K562 (cell line): ENCODE data around the gene PCBP3. TPM values are rescaled to one million over a fixed set of nuclear protein-coding genes. Genes with fewer than 3 reads are reported as not detected.
A peak's percentile ranks its signal among the peaks of the same experiment; 100 is the strongest.
"Not testable (repeated sequence)": the region's sequence is repeated elsewhere in the genome, so short reads cannot be mapped to it uniquely, and the experiment has no call there.

ENCODE experiments used
- ATAC-seq: fragments of 200-7000 bp; cut with Tn5 transposase; 3 replicates; pipeline ENCODE4 v1.9.1; 2020; ENCODE audit warnings: moderate library complexity
- BruUV-seq: library from RNA; stranded (reverse); fragments of 400-500 nt; replicated peaks from 2 replicates; lab custom pipeline; 2021; lab: Mats Ljungman, UMichigan
- CTCF ChIA-PET: fragments of 300-600 bp; formaldehyde crosslinking; extraction: SDS; loops from one replicate; lab custom pipeline; 2021; ENCODE audit warnings: low intra/inter-chr PET ratio; lab: Yijun Ruan, JAX
- POLR2A ChIA-PET: fragments of 300-600, 350-650 bp; sonication (Branson Sonifier 250); formaldehyde crosslinking; extraction: SDS; loops from one replicate; lab custom pipeline; 2021; ENCODE audit warnings: antibody characterized with exemption, inconsistent platforms; lab: Yijun Ruan, JAX
- DNase-seq, 4 experiments: peaks; one replicate each; pipeline versions ENCODE4 v3.0.0 to v3.0.0-alpha.2; 2011 to 2018; ENCODE audit warnings: low spot score in 3 of 4, mixed read lengths in 3 of 4; ENCODE audit errors: extremely low read depth in 1 of 4
- FAIRE-seq: peaks from 2 replicates; lab custom pipeline; 2011; peaks lifted over from hg19 to GRCh38; lab: Jason Lieb, UNC
- H2AFZ ChIP-seq: 2 replicates; pipeline ENCODE4 v1.6.0; 2011; ENCODE audit warnings: low read depth, low read length, control low read depth, inconsistent platforms
- H3K27ac ChIP-seq: fragments of 200-600 bp; 3 replicates; pipeline ENCODE4 v1.8.0; 2011; ENCODE audit warnings: low read depth, mild to moderate bottlenecking, control low read depth, inconsistent platforms, low read length, moderate library complexity, mixed read lengths; ENCODE audit errors: extremely low read depth
- H3K27me3 ChIP-seq, 2 experiments: fragments of 300-600 bp in 1 of 2; 2 replicates in 1 of 2; 3 replicates in 1 of 2; pipeline versions ENCODE4 v1.6.0 to v1.8.0; 2011; ENCODE audit warnings: inconsistent platforms in 2 of 2, low read length in 2 of 2, mild to moderate bottlenecking in 1 of 2, mixed read lengths in 1 of 2, moderate library complexity in 1 of 2; ENCODE audit not compliant: control insufficient read depth in 2 of 2, insufficient read depth in 2 of 2
- H3K36me3 ChIP-seq: fragments of 300-600 bp; 3 replicates; pipeline ENCODE4 v1.8.0; 2011; ENCODE audit warnings: mild to moderate bottlenecking, low read length, inconsistent platforms; ENCODE audit not compliant: control insufficient read depth, insufficient read depth
- H3K4me1 ChIP-seq, 2 experiments: fragments of 200-600 bp in 1 of 2; replicated peaks in 1 of 2; 2 replicates in 1 of 2; 3 replicates in 1 of 2; pipeline versions ENCODE4 v1.5.1 to v1.8.0; 2011; ENCODE audit warnings: inconsistent platforms in 2 of 2, low read length in 2 of 2, mild to moderate bottlenecking in 1 of 2, mixed read lengths in 1 of 2, moderate library complexity in 1 of 2; ENCODE audit not compliant: control insufficient read depth in 2 of 2, insufficient read depth in 2 of 2
- H3K4me2 ChIP-seq: 2 replicates; pipeline ENCODE4 v1.6.1; 2011; ENCODE audit warnings: low read length, control low read depth, inconsistent platforms, mixed read lengths; ENCODE audit not compliant: insufficient read depth
- H3K4me3 ChIP-seq: fragments of 200-600 bp; sonication (generic), shearing (Covaris generic); 2 replicates; pipeline ENCODE4 v1.5.1; 2016; ENCODE audit warnings: control low read depth, inconsistent platforms
- H3K79me2 ChIP-seq: fragments of 200-600 bp; 3 replicates; pipeline ENCODE4 v1.8.0; 2011; ENCODE audit warnings: low read length, inconsistent platforms; ENCODE audit not compliant: control insufficient read depth, insufficient read depth
- H3K9ac ChIP-seq, 2 experiments: 2 replicates each; pipeline versions ENCODE4 v1.6.0 to v1.6.1; 2011; ENCODE audit warnings: low read depth in 2 of 2, low read length in 2 of 2, control low read depth in 1 of 2, inconsistent platforms in 1 of 2, mild to moderate bottlenecking in 1 of 2, mixed read lengths in 1 of 2; ENCODE audit not compliant: insufficient read depth in 1 of 2
- H3K9me1 ChIP-seq: one replicate; pipeline ENCODE4 v1.6.0; 2011; ENCODE audit warnings: inconsistent platforms, mild to moderate bottlenecking, low read length, moderate library complexity; ENCODE audit not compliant: control insufficient read depth, insufficient read depth
- H3K9me3 ChIP-seq: replicated peaks from 2 replicates; pipeline ENCODE4 v1.5.1; 2011; ENCODE audit warnings: low read depth, low read length, inconsistent platforms; ENCODE audit not compliant: control insufficient read depth, insufficient read depth
- H4K20me1 ChIP-seq: replicated peaks from 2 replicates; pipeline ENCODE4 v1.6.1; 2011; ENCODE audit warnings: low read length, inconsistent platforms, mixed read lengths; ENCODE audit not compliant: control insufficient read depth, insufficient read depth
- BCOR ChIP-seq: fragments of 450-650 bp; IDR thresholded peaks from 2 replicates; pipeline ENCODE4 v1.6.1; 2016
- C11orf30 ChIP-seq: fragments of 450-650 bp; IDR thresholded peaks from 2 replicates; pipeline ENCODE4 v1.6.1; 2016; ENCODE audit warnings: low read depth, mild to moderate bottlenecking
- CBFA2T2 ChIP-seq: fragments of 450-650 bp; conservative IDR thresholded peaks from 2 replicates; pipeline ENCODE4 v1.6.1; 2017; ENCODE audit warnings: mild to moderate bottlenecking
- CBFA2T3 ChIP-seq: fragments of 450-650 bp; IDR thresholded peaks from 2 replicates; pipeline ENCODE4 v1.6.1; 2017
- HMG20B ChIP-seq: fragments of 250-450 bp; sonication (Bioruptor Pico); IDR thresholded peaks from 2 replicates; pipeline ENCODE4 v1.5.0; 2021; ENCODE audit warnings: mild to moderate bottlenecking
- HMGN3 ChIP-seq: IDR thresholded peaks from 2 replicates; pipeline ENCODE4 v1.6.1; 2011; ENCODE audit warnings: borderline replicate concordance, low read depth, mild to moderate bottlenecking, mixed read lengths, low read length; ENCODE audit not compliant: insufficient read length; ENCODE audit errors: extremely low read depth
- NFE2 ChIP-seq: IDR thresholded peaks from 2 replicates; pipeline ENCODE4 v1.6.1; 2014; ENCODE audit warnings: antibody characterized with exemption, low read depth
- PRMT5 ChIP-seq: sonication (generic); formaldehyde crosslinking; IDR thresholded peaks from 2 replicates; pipeline ENCODE4 v1.5.0; 2020; ENCODE audit warnings: missing genetic modification reagents
- RCOR1 ChIP-seq, 2 experiments: IDR thresholded peaks; 2 replicates each; pipeline ENCODE4 v1.6.1; 2012; ENCODE audit warnings: low read depth in 2 of 2, low read length in 2 of 2, borderline replicate concordance in 1 of 2, improper control_type of control experiment in 1 of 2
- STAT6 ChIP-seq: sonication (generic); formaldehyde crosslinking; IDR thresholded peaks from 2 replicates; pipeline ENCODE4 v1.8.1; 2023; ENCODE audit warnings: mild to moderate bottlenecking, missing genetic modification reagents
- ZNF146 ChIP-seq: IDR thresholded peaks from one replicate; pipeline ENCODE4 v1.6.1; 2018; ENCODE audit warnings: missing compliant biosample characterization; ENCODE audit not compliant: unreplicated experiment
- ZNF23 ChIP-seq: fragments of 250-450 bp; sonication (Bioruptor Pico); IDR thresholded peaks from 2 replicates; pipeline ENCODE4 v1.4.0; 2020; ENCODE audit warnings: mild to moderate bottlenecking
- ZNF431 ChIP-seq: sonication (generic); formaldehyde crosslinking; IDR thresholded peaks from 2 replicates; pipeline ENCODE4 v1.8.0; 2022; ENCODE audit warnings: mild to moderate bottlenecking, missing genetic modification reagents
- WGBS: fragments of 100-300 bp; shearing (Covaris generic); methylation state at CpG from one replicate; pipeline ENCODE4 v1.1.6; 2016; ENCODE audit warnings: low coverage, mixed read lengths; ENCODE audit not compliant: insufficient coverage; ENCODE audit errors: missing lambda C conversion rate; 5-methylcytosine and 5-hydroxymethylcytosine counted together
- in situ Hi-C: fragments of 300-500 bp; cut with MboI; formaldehyde crosslinking; loops from 4 replicates; pipeline ENCODE4 v1.15.0; 2018; ENCODE audit warnings: inconsistent platforms, mixed read lengths
- intact Hi-C: fragments of 100-400 bp; cut with micrococcal nuclease; formaldehyde crosslinking; loops from 2 replicates; pipeline ENCODE4 v1.14.2; 2022
- polyA plus RNA-seq, 8 experiments: library from polyadenylated mRNA; depleted of rRNA in 4 of 8; stranded (reverse) in 5 of 8; unstranded in 3 of 8; fragments of >200 nt; fragmentation: Nextera tagmentation in 2 of 8; fragmentation: Illumina TruSeq in 1 of 8; extraction: Ambion mirVana in 2 of 8; extraction: Trizol in 1 of 8; gene quantifications; 2 replicates each; pipeline versions ENCODE4 v1.2.1 to v1.2.3, GENCODE V29; 2011 to 2014; ENCODE audit warnings: inconsistent platforms in 1 of 8, missing spikeins in 1 of 8
- total RNA-seq, 7 experiments: library from RNA; depleted of rRNA in 6 of 7; stranded (reverse); fragments of >200 nt in 6 of 7; fragmentation: Illumina TruSeq in 2 of 7; extraction: Trizol in 2 of 7; gene quantifications; 2 replicates each; pipeline versions ENCODE4 v1.2.1 to v1.2.3, GENCODE V29; 2011 to 2021; ENCODE audit warnings: low replicate concordance in 1 of 7
- TF ChIP-seq, protein P1 (sequence below): fragments of 450-650 bp; formaldehyde crosslinking; IDR thresholded peaks from 2 replicates; pipeline ENCODE4 v1.4.0; 2020; ENCODE audit warnings: mild to moderate bottlenecking, moderate library complexity

PCBP3 gene
- total and polyA plus RNA-seq, 9 of the 15 experiments (the other 6 are each of a cell fraction or from before 2014, with no cell fraction given), result 0.18 TPM; not detected in 8

GRCh38 chr21:45808663-45809062 lies 165.1 kb downstream of the PCBP3 start:
- TF ChIP-seq BCOR (0 out of 2 replicates have a peak, but pooled peaks have one; percentile 28), ZNF146 (CRISPR knock-in tag) (peak; percentile 70)
- in situ Hi-C loops, H3K9me1 ChIP-seq, H3K9me3 ChIP-seq, H3K9ac ChIP-seq, BruUV-seq, H4K20me1 ChIP-seq, DNase-seq, H3K27ac ChIP-seq, H3K36me3 ChIP-seq, H3K4me2 ChIP-seq, POLR2A ChIA-PET, FAIRE-seq, H3K4me1 ChIP-seq, H2AFZ ChIP-seq, H3K79me2 ChIP-seq, H3K4me3 ChIP-seq, CTCF ChIA-PET, ATAC-seq, intact Hi-C loops: not testable (repeated sequence)
- H3K27me3 ChIP-seq, result peaks cover 0 to 26% of the 10 kb centered on the region in 2 experiments; a peak in 4 of 5 replicates
- 0% methylated on average over 3 of the region's 3 CpGs for WGBS

GRCh38 chr21:45809421-45809820 lies 165.9 kb downstream of the PCBP3 start:
- no peak for FAIRE-seq
- TF ChIP-seq HMG20B (CRISPR knock-in tag) (no peak), C11orf30 (no peak), CBFA2T2 (no peak), PRMT5 (no peak), STAT6 (CRISPR knock-in tag) (no peak), ZNF431 (CRISPR knock-in tag) (no peak), RCOR1 (IDR thresholded peaks at IDR 0.05; ENCODE audit: borderline replicate concordance in 1 of 2, low read depth in 2 of 2, low read length in 2 of 2) (no peak), ZNF23 (no peak), NFE2 (no peak), HMGN3 (no peak), CBFA2T3 (no peak)
- TF ChIP-seq, protein P1, sequence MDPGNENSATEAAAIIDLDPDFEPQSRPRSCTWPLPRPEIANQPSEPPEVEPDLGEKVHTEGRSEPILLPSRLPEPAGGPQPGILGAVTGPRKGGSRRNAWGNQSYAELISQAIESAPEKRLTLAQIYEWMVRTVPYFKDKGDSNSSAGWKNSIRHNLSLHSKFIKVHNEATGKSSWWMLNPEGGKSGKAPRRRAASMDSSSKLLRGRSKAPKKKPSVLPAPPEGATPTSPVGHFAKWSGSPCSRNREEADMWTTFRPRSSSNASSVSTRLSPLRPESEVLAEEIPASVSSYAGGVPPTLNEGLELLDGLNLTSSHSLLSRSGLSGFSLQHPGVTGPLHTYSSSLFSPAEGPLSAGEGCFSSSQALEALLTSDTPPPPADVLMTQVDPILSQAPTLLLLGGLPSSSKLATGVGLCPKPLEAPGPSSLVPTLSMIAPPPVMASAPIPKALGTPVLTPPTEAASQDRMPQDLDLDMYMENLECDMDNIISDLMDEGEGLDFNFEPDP (CRISPR knock-in tag), result no peak

More at GRCh38 chr21:45809421-45809820, 165.9 kb downstream of the PCBP3 start:
- CTCF ChIA-PET, result no interaction called here
- in situ Hi-C loops, result no loop called here
- no peaks in the 10 kb centered on the region for H3K9me3 ChIP-seq
- no peak overlapping the region for H2AFZ ChIP-seq
- no peaks in the 10 kb centered on the region for H3K9me1 ChIP-seq
- H3K4me2 ChIP-seq, result no peak overlapping the region
- H3K79me2 ChIP-seq, result no peaks in the 10 kb centered on the region
- H3K4me1 ChIP-seq, result no peaks in the 10 kb centered on the region
- no peak overlapping the region for H3K4me3 ChIP-seq
- ATAC-seq (no peak), DNase-seq (no peak)
- no peak overlapping the region for H3K9ac ChIP-seq
- H3K27ac ChIP-seq, result no peak overlapping the region
- BruUV-seq, result no TSS peak
- POLR2A ChIA-PET, result no interaction called here
- H4K20me1 ChIP-seq, result 0 out of 2 replicates have a peak, but pooled peaks cover 8% of the 10 kb centered on the region
- intact Hi-C loops, result no loop called here
- 2% methylated on average over 13 of the region's 13 CpGs for WGBS
- peaks cover 0 to 21% of the 10 kb centered on the region in 2 experiments; a peak in 4 of 5 replicates for H3K27me3 ChIP-seq
- no peaks in the 10 kb centered on the region for H3K36me3 ChIP-seq
